Stimulated activated CD8-positive, alpha-beta memory T cell treated with anti-CD3 and anti-CD28 coated beads, Interleukin-15, amount 100 ng/mL, for 4 hours (primary cell): ENCODE data around the gene OR7D2.

ENCODE experiments used
- DNase-seq, 2 donors: peaks; one replicate each; pipeline ENCODE4 v3.0.0-alpha.2; 2020; ENCODE audit warnings: low read depth in 2 of 2

The OR7D2 gene

GRCh38 chr19:9205501-9206113, 26.8 kb downstream of the OR7D2 start:
- peak; percentile 17 to 33 for DNase-seq

- no peak for DNase-seq
These were observed 40.7 kb downstream of the OR7D2 start, which contains the start of gene OR7D4 for GRCh38 chr19:9219489-9219888. Gene OR7D4, minus strand, starts transcription at chr19:9219589. Its CDS starts 4,752 bp downstream, at chr19:9214837.
